Skeletal muscle cell (primary cell): ENCODE results near the gene UCHL1.
A peak's percentile ranks its signal among the peaks of the same experiment; 100 is the strongest.
"Not testable (repeated sequence)": the region's sequence is repeated elsewhere in the genome, so short reads cannot be mapped to it uniquely, and the experiment has no call there.

Experiments used
- DNase-seq: peaks from one replicate; pipeline ENCODE4 v3.0.0-alpha.2; 2010; ENCODE audit warnings: low read depth
- H3K4me3 ChIP-seq: 2 replicates; pipeline ENCODE4 v1.5.1; 2011; ENCODE audit warnings: low read depth, mild to moderate bottlenecking, control low read depth, low read length, moderate library complexity

The UCHL1 gene

GRCh38 chr4:41232856-41233255, 23.9 kb upstream of the UCHL1 start:
- no peak for DNase-seq
- H3K4me3 ChIP-seq, result no peak overlapping the region

DNA sequence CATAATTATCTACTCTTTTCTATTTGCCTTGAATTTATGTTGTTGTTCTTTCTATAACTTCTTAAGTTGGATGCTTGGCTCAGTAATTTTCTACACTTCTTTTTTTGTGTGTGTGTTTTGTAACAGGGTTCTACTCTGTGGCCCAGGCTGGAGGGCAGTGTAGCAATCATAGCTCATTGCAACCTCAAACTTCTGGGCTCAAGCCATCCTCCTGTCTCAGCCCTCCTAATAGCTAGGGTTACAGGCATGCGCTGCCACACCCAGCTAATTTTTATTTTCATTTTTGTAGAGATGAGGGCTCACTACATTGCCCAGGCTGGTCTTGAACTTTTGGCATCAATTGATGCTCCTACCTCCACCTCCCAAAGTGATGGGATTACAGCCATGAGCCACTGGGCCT, 20.7 kb upstream of the UCHL1 start:
- H3K4me3 ChIP-seq, result no peak overlapping the region
- no peak for DNase-seq

GRCh38 chr4:41236508-41236907, 20.2 kb upstream of the UCHL1 start:
- H3K4me3 ChIP-seq, result no peak overlapping the region
- DNase-seq, result no peak

- H3K4me3 ChIP-seq, result no peak overlapping the region
- DNase-seq, result no peak
These were observed 14.8 kb upstream of the UCHL1 start for GRCh38 chr4:41241919-41242318.

DNA sequence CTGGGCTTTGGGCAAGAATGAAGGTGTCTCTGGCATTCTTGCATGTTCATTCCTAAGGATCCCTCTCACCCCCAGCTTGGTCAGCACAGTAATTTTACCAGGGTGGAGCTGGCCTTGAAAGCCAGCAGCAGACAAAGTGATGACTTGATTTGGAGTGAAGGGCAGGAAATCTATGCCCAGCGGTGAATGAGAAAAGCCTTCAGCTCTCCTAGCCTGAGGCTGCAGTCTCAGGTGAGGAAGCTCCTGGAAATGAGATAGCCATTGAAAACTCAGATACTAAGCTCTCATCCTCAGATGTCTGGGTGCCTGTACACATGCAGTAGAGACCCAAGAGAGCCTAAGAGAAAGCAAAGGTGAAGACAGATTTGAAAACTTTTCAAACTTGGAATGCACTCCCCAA, 10.7 kb upstream of the UCHL1 start:
- no peak overlapping the region for H3K4me3 ChIP-seq
- DNase-seq, result no peak

- peak; percentile 26 for DNase-seq
- peak overlapping the region; percentile 87 for H3K4me3 ChIP-seq
These were observed 493 bp upstream of the UCHL1 start for GRCh38 chr4:41256131-41256739.

- DNase-seq, result no peak
- H3K4me3 ChIP-seq, result peak overlapping the region; percentile 87
These were observed 651 bp downstream of the UCHL1 start for GRCh38 chr4:41257257-41257901.

DNA sequence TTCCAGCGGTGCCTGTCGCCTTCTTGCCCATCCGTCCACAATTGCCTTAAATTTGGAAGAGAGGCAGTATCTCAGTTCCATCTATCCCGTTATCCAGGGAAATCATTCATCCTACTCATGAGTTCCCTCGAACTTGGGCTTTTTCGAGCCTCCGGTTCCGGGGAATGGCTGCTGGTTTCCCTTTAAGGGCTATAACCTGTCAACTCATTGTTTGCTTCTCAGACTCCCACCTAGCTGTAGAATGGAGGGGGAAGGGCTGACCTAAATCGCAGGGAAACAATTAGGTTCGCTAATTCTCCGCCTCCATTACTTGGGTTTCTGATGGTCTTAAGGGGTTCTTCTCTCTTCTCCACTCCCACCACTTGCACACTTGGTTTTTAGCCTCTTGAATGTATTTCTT, 1.2 kb downstream of the UCHL1 start:
- H3K4me3 ChIP-seq, result peak overlapping the region; percentile 87
- DNase-seq, result no peak

DNA sequence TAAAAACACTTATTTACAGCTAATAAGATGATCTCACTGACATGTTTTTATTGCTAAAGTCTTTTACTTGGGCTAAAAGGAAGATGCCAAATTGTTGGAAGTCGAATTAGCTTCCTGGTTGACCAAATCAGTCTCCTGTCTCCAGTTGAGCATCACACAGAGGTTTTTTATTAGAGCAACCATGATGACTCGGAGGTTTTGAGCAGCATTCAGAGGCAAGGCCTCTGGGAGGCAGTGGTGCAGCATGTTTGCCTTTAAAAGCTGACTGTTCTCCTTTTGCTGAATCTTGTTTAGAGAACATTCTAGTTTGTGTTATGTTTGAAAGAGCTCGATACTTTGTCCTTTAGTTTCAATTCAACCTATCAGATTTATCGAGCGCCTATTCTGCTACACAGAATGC, 2.1 kb downstream of the UCHL1 start:
- peak; percentile 44 for DNase-seq
- peak overlapping the region; percentile 87 for H3K4me3 ChIP-seq

DNA sequence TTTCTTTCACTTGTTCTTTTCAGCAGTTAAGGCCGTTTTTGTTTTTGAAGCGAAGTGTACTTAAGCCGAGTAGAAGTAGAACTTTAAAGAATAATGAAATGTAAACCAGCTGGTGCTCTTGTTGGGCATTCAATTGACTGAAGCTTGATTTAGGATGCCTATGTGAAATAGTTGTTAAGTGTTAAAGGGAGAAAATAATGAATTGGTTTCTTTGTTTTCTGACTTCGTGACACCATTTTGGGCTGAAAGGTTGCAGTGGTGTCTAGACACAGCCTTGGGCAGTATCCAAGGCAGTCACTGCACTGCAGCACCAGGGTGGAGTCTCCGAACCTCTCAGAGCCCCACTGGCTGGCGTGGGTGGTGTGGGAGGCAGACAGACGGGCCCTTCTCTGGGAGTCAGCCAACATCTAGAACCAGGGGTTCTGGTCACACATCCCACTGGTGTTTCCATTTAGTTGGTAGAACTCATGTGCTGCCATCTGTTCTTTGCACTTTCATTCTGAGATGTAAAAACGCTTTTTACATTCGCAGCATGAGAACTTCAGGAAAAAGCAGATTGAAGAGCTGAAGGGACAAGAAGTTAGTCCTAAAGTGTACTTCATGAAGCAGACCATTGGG, 3.5 kb downstream of the UCHL1 start:
- H3K4me3 ChIP-seq, result no peak overlapping the region
- no peak for DNase-seq

DNA sequence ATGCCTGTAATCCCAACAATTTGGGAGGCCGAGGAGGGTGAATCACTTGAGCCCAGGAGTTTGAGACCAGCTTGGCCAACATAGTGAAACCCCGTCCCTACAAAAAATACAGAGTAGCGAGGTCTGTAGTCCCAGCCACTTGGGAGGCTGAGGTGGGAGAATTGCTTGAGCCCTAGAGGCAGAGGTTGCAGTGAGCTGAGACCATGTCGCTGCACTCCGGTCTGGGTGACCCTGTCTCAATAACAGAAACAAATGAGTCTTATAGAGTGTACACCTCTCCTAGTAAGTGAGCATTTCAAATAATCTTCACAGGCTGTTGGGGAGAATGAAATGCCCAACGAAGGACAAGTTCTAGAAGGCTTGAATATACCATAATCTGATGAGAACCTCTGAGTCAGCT, 5.5 kb downstream of the UCHL1 start:
- DNase-seq, result no peak
- H3K4me3 ChIP-seq, result no peak overlapping the region

DNA sequence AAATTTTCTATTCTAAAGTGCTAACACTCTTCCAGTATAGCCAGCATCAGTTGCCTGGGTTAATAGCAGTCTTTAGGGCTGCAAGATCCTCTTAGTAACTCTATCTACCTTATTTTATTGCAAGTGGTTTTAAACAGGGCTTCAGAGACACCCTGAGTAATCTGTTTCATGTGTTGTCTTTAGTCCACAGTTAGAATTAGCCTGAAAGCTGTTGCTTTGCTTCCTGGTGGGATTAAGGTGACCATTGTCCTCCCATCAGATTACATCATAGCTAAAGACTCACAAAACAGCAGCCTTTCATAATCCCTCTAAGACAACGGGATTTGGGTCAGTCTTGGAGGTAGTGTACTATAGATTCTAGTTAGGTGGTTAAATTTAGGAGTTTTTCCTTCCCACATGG, 7.5 kb downstream of the UCHL1 start:
- no peak for DNase-seq
- H3K4me3 ChIP-seq, result no peak overlapping the region

- no peak overlapping the region for H3K4me3 ChIP-seq
- no peak for DNase-seq
These were observed 11.3 kb downstream of the UCHL1 start for GRCh38 chr4:41267997-41268396.

DNA sequence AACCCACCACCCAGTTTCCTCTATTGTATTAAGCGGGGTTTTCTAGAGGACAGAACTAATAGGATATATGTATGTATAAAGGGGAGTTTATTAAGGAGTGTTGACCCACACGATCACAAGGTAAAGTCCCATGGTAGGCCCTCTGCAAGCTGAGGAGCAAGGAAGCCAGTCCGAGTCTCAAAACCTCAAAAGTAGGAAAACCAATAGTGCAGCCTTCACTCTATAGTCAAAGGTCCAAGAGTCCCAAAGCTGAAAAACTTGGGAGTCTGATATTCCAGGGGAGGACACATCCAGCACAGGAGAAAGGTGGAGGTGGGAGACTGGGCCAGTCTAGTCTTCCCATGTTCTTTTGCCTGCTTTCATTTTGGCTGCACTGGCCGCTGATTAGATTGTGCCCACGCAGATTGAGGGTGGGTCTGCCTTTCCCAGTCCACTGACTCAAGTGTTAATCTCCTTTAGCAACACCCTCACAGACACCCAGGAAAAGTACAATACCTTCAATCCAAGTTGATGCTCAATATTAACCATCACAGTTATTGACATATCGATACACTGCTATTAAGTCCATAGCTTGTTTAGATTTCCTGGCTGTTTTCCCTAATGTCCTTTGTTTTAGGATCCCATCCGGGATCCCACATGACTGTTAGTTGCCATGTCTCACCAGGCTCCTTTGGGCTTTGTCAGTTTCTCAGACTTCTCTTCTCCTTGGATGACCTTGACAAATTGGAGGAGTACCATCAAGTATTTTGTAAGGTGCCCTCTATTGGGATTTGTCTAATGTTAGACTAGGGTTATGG, 12.2 kb downstream of the UCHL1 start:
- no peak for DNase-seq

DNA sequence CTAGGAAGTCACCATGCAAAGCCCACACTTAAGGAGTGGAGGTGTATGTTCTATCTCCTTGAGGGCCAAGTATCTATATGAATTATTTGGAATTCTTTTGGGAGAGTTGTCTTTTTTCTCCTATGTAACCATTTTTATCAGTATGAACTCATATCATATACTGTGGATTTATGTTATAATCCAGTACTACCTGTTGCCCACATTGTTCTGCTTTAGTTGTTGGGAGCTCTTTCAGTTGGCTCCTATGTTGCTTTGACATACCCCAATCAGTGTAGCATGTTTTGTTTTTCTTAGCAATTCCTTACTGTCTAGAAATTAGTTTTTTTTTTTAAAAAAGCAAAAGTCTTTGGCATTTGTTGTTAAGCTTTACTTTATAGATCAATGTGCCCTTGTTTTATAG, 13.0 kb downstream of the UCHL1 start:
- no peak overlapping the region for H3K4me3 ChIP-seq
- no peak for DNase-seq

More for the DNA sequence above, 12.2 kb downstream of the UCHL1 start:
- H3K4me3 ChIP-seq, result no peak overlapping the region

- not testable (repeated sequence) for DNase-seq
These were observed 19.2 kb downstream of the UCHL1 start for GRCh38 chr4:41275931-41276330.

DNA sequence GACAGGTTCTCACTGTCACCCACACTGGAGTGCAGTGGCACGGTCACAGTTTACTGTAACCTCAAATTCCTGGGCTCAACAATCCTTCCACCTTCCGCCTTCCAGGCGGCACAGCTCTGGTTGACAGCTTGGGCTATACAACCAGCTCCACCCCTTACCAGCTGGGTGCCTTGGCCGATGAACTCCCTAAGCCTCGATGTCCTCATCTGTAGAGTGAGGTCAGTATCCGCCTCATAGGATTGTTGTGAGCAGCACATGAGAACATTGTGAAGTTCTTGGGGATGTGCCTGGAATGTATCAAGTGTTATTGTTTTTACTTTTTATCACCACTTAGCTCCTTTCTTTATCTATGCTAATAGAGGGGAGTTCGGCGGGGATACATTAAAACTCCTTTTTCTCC, 23.3 kb downstream of the UCHL1 start:
- DNase-seq, result no peak
- no peak overlapping the region for H3K4me3 ChIP-seq

More at GRCh38 chr4:41275931-41276330, 19.2 kb downstream of the UCHL1 start:
- not testable (repeated sequence) for H3K4me3 ChIP-seq

GRCh38 chr4:41281038-41281634, 24.4 kb downstream of the UCHL1 start:
- no peak for DNase-seq
- H3K4me3 ChIP-seq, result no peak overlapping the region

GRCh38 chr4:41282366-41282765, 25.6 kb downstream of the UCHL1 start:
- H3K4me3 ChIP-seq, result no peak overlapping the region
- no peak for DNase-seq
